ENCODE results near the gene KRTAP3-1. TPM values are rescaled to one million over a fixed set of nuclear protein-coding genes. Genes with fewer than 3 reads are reported as not detected.
"Not testable (repeated sequence)": the region's sequence is repeated elsewhere in the genome, so short reads cannot be mapped to it uniquely, and the experiment has no call there.

Gene KRTAP3-1
- total and polyA plus RNA-seq, 2 donors from 2014 or later, result not detected

DNA sequence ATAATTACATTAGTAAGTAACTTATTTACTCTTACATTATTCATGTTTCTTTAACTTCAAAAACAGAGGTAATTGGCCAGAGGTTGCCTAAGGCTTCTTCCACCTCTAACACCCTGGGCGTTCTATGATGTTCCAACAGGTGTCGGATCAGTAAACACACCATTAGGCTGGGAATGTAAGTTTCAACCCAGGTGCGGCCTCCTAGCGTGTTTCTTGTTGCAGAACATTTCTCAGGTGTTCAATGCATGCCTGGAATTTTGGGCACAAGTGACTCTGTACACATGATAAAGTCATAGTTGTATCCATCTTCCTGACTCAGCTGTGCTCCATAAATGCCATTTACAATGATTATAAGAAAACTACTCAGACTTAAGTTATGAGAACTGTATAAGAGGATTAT is 45.1 kb upstream of the KRTAP3-1 start:
- Histone ChIP-seq H3K27ac (ENCODE audit: low read depth in 2 of 2, low read length in 2 of 2) (no peak overlapping the region), H3K9me3 (ENCODE audit: control insufficient read depth in 2 of 3, insufficient read depth in 1 of 3, low read length in 3 of 3) (no peaks in the 10 kb centered on the region), H3K36me3 (ENCODE audit: control insufficient read depth in 2 of 3, insufficient read depth in 3 of 3, low read length in 3 of 3) (no peaks in the 10 kb centered on the region), H3K4me3 (ENCODE audit: low read length in 3 of 3) (no peak overlapping the region), H3K27me3 (ENCODE audit: control insufficient read depth, insufficient read depth, low read length) (no peaks in the 10 kb centered on the region), H3K9ac (ENCODE audit: low read length in 3 of 3) (no peak overlapping the region), H3K4me1 (ENCODE audit: control insufficient read depth in 2 of 3, insufficient read depth in 2 of 3, low read depth in 1 of 3, low read length in 3 of 3) (no peaks in the 10 kb centered on the region)
- FAIRE-seq (no peak), DNase-seq (peak in 3 of 5 donors; percentile 58 to 67 (median 66))
- intact Hi-C loops (cut with DNase I), result no loop called here
- TF ChIP-seq, protein P1, sequence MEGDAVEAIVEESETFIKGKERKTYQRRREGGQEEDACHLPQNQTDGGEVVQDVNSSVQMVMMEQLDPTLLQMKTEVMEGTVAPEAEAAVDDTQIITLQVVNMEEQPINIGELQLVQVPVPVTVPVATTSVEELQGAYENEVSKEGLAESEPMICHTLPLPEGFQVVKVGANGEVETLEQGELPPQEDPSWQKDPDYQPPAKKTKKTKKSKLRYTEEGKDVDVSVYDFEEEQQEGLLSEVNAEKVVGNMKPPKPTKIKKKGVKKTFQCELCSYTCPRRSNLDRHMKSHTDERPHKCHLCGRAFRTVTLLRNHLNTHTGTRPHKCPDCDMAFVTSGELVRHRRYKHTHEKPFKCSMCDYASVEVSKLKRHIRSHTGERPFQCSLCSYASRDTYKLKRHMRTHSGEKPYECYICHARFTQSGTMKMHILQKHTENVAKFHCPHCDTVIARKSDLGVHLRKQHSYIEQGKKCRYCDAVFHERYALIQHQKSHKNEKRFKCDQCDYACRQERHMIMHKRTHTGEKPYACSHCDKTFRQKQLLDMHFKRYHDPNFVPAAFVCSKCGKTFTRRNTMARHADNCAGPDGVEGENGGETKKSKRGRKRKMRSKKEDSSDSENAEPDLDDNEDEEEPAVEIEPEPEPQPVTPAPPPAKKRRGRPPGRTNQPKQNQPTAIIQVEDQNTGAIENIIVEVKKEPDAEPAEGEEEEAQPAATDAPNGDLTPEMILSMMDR (IDR thresholded peaks at IDR 0.05; ENCODE audit: borderline replicate concordance, extremely low read depth, insufficient read depth), result no peak

DNA sequence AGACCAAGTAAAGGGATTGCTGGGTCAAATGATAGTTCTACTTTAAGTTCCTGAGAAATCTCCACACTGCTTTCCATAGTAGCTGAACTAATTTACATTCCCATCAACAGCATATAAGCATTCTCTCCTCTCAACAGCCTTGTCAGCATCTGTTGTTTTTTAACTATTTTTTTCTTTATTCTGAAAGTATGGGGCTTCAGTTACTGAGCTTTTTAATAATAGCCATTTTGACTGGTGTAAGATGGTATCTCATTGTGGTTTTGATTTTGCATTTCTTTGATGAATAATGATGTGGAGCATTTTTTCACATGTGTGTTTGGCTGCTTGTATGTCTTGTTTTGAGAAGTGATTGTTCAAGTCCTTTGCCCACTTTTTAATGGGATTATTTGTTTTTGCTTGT is 43.6 kb upstream of the KRTAP3-1 start:
- Histone ChIP-seq H3K27ac (ENCODE audit: low read depth in 2 of 2, low read length in 2 of 2) (no peak overlapping the region), H3K9me3 (ENCODE audit: control insufficient read depth in 2 of 3, insufficient read depth in 1 of 3, low read length in 3 of 3) (no peaks in the 10 kb centered on the region), H3K4me3 (ENCODE audit: low read length in 3 of 3) (no peak overlapping the region), H3K27me3 (ENCODE audit: control insufficient read depth, insufficient read depth, low read length) (no peaks in the 10 kb centered on the region), H3K9ac (ENCODE audit: low read length in 3 of 3) (no peak overlapping the region), H3K4me1 (ENCODE audit: control insufficient read depth in 2 of 3, insufficient read depth in 2 of 3, low read depth in 1 of 3, low read length in 3 of 3) (no peaks in the 10 kb centered on the region), H3K36me3 (ENCODE audit: control insufficient read depth in 2 of 3, insufficient read depth in 3 of 3, low read length in 3 of 3) (no peaks in the 10 kb centered on the region)
- FAIRE-seq, result no peak
- no peak for DNase-seq
- intact Hi-C loops (cut with DNase I), result no loop called here
- TF ChIP-seq, protein P1 (IDR thresholded peaks at IDR 0.05; ENCODE audit: borderline replicate concordance, extremely low read depth, insufficient read depth), result no peak

GRCh38 chr17:41049110-41049509 is 40.2 kb upstream of the KRTAP3-1 start:
- Histone ChIP-seq H3K9me3 (ENCODE audit: control insufficient read depth in 2 of 3, insufficient read depth in 1 of 3, low read length in 3 of 3) (no peaks in the 10 kb centered on the region), H3K36me3 (ENCODE audit: control insufficient read depth in 2 of 3, insufficient read depth in 3 of 3, low read length in 3 of 3) (no peaks in the 10 kb centered on the region), H3K27me3 (ENCODE audit: control insufficient read depth, insufficient read depth, low read length) (no peaks in the 10 kb centered on the region), H3K27ac (ENCODE audit: low read depth in 2 of 2, low read length in 2 of 2) (no peak overlapping the region), H3K4me1 (ENCODE audit: control insufficient read depth in 2 of 3, insufficient read depth in 2 of 3, low read depth in 1 of 3, low read length in 3 of 3) (no peaks in the 10 kb centered on the region), H3K9ac (ENCODE audit: low read length in 3 of 3) (no peak overlapping the region), H3K4me3 (ENCODE audit: low read length in 3 of 3) (no peak overlapping the region)
- TF ChIP-seq, protein P1 (IDR thresholded peaks at IDR 0.05; ENCODE audit: borderline replicate concordance, extremely low read depth, insufficient read depth), result no peak
- FAIRE-seq (no peak), DNase-seq (no peak)
- intact Hi-C loops (cut with DNase I), result no loop called here

- intact Hi-C loops (cut with DNase I), result no loop called here
- H3K4me1 ChIP-seq (ENCODE audit: control insufficient read depth in 2 of 3, insufficient read depth in 2 of 3, low read depth in 1 of 3, low read length in 3 of 3), result no peaks in the 10 kb centered on the region
- TF ChIP-seq, protein P1 (IDR thresholded peaks at IDR 0.05; ENCODE audit: borderline replicate concordance, extremely low read depth, insufficient read depth), result no peak
- no peak overlapping the region for H3K9ac ChIP-seq (ENCODE audit: low read length in 3 of 3)
- H3K27ac ChIP-seq (ENCODE audit: low read depth in 2 of 2, low read length in 2 of 2), result no peak overlapping the region
- no peak overlapping the region for H3K4me3 ChIP-seq (ENCODE audit: low read length in 3 of 3)
- H3K27me3 ChIP-seq (ENCODE audit: control insufficient read depth, insufficient read depth, low read length), result no peaks in the 10 kb centered on the region
- DNase-seq (no peak), FAIRE-seq (no peak)
- H3K36me3 ChIP-seq (ENCODE audit: control insufficient read depth in 2 of 3, insufficient read depth in 3 of 3, low read length in 3 of 3), result no peaks in the 10 kb centered on the region
- H3K9me3 ChIP-seq (ENCODE audit: control insufficient read depth in 2 of 3, insufficient read depth in 1 of 3, low read length in 3 of 3), result no peaks in the 10 kb centered on the region
Measured at GRCh38 chr17:41048441-41048840, 39.5 kb upstream of the KRTAP3-1 start.

DNA sequence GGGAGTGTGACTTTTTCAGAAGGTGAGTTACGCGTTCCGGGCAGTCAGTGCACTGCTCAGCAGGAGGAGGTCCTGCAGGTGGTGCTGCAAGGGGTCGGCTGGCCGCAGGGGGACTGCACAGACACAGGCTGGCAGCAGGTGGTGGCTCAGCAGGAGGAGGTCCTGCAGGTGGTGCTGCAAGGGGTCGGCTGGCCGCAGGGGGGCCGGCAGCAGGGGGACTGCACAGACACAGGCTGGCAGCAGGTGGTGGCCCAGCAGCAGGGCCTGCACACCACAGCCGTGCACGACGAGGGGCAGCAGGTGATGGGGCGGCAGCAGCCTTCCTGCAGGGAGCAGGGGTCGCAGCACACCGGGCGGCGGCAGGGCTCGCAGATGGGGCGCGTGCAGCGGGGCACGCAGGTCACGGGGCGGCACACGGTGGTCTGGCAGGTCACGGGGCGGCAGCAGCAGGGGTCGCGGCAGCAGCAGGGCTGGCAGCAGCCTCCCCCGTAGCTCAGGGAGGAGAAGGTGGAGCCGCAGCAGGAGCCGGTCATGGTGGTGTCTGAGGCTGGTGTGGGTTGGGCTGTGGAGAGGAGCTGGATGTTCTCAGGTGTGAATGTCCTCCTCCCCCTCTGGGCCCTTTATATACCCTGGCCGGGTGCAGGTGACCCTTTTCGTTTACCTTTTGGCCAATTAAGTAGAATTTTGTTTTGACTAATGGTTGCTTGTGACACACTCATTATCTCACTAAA is 38.0 kb upstream of the KRTAP3-1 start, which contains the start of gene KRTAP2-1:
TSS of gene KRTAP2-1 (minus strand) at position 582 of the 731 bp plus-strand sequence. CDS start at position 533, 49 bp downstream.
- intact Hi-C loops (cut with DNase I); FAIRE-seq: not testable (repeated sequence)

More for the DNA sequence above, 38.0 kb upstream of the KRTAP3-1 start, which contains the start of gene KRTAP2-1:
- H3K9ac ChIP-seq (ENCODE audit: low read length in 3 of 3); DNase-seq; H3K27me3 ChIP-seq (ENCODE audit: control insufficient read depth, insufficient read depth, low read length); H3K4me1 ChIP-seq (ENCODE audit: control insufficient read depth in 2 of 3, insufficient read depth in 2 of 3, low read depth in 1 of 3, low read length in 3 of 3); H3K9me3 ChIP-seq (ENCODE audit: control insufficient read depth in 2 of 3, insufficient read depth in 1 of 3, low read length in 3 of 3); H3K27ac ChIP-seq (ENCODE audit: low read depth in 2 of 2, low read length in 2 of 2); H3K4me3 ChIP-seq (ENCODE audit: low read length in 3 of 3); H3K36me3 ChIP-seq (ENCODE audit: control insufficient read depth in 2 of 3, insufficient read depth in 3 of 3, low read length in 3 of 3): not testable (repeated sequence)
